ENCODE results near the gene MIEF1.

MIEF1 gene

GRCh38 chr22:39493759-39494158 is 8.3 kb upstream of the MIEF1 start:
- Histone ChIP-seq H3K9me3 (ENCODE audit: control insufficient read depth, low read length) (no peaks in the 10 kb centered on the region), H3K9ac (ENCODE audit: low read length) (peak overlapping the region; percentile 32), H3K27me3 (replicated peaks; ENCODE audit: control insufficient read depth, insufficient read depth, low read length) (no peaks in the 10 kb centered on the region), H3K4me1 (ENCODE audit: control insufficient read depth, insufficient read depth, low read length) (peaks cover 39% of the 10 kb centered on the region), H3K4me3 (ENCODE audit: low read length) (no peak overlapping the region), H3K36me3 (ENCODE audit: control insufficient read depth, insufficient read depth, low read length, severe bottlenecking) (no peaks in the 10 kb centered on the region)
- DNase-seq (ENCODE audit: low read depth): peak; percentile 62

- Histone ChIP-seq H3K9ac (ENCODE audit: low read length) (peak overlapping the region; percentile 32), H3K4me3 (ENCODE audit: low read length) (no peak overlapping the region), H3K36me3 (ENCODE audit: control insufficient read depth, insufficient read depth, low read length, severe bottlenecking) (no peaks in the 10 kb centered on the region), H3K4me1 (ENCODE audit: control insufficient read depth, insufficient read depth, low read length) (peaks cover 41% of the 10 kb centered on the region), H3K27me3 (replicated peaks; ENCODE audit: control insufficient read depth, insufficient read depth, low read length) (no peaks in the 10 kb centered on the region), H3K9me3 (ENCODE audit: control insufficient read depth, low read length) (no peaks in the 10 kb centered on the region)
- no peak for DNase-seq (ENCODE audit: low read depth)
Observed at GRCh38 chr22:39494471-39495120, 7.5 kb upstream of the MIEF1 start.

DNA sequence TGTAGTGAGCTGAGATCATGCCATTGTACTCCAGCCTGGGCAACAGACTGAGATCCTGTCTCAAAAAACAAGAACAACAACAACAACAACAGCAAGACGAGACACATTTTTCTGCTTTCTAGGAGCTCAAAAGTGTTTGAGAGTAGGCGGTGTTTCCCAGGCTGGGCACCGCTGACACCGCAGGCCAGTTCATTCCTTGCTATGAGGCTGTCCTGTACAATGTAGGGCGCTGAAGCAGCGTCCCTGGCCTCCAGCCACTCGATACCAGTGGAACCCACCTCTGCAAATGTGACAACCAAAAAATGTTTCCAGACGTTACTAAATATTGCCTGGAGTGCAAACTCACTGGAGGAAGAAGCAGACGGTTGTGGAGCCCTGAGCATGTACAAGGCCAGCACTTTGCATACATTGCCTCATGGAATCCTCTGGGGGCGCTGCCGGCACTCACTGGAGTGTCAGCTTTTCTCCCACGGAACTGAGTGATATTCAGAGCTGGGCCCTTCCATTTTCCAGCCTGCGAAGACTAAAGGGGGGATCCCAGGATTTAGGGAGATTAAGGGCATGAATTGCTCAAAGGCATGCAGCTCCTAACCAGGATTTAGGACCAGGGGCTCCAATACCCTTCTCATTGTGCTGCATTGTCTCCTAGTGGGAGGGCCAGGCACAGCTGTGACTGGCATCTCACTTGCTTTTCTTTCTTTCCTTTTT is 5.8 kb upstream of the MIEF1 start:
- Histone ChIP-seq H3K9ac (ENCODE audit: low read length) (peak overlapping the region; percentile 61), H3K36me3 (ENCODE audit: control insufficient read depth, insufficient read depth, low read length, severe bottlenecking) (no peaks in the 10 kb centered on the region), H3K4me3 (ENCODE audit: low read length) (no peak overlapping the region), H3K9me3 (ENCODE audit: control insufficient read depth, low read length) (no peaks in the 10 kb centered on the region), H3K4me1 (ENCODE audit: control insufficient read depth, insufficient read depth, low read length) (peaks cover 53% of the 10 kb centered on the region), H3K27me3 (replicated peaks; ENCODE audit: control insufficient read depth, insufficient read depth, low read length) (no peaks in the 10 kb centered on the region)
- DNase-seq (ENCODE audit: low read depth): peak; percentile 67

- Histone ChIP-seq H3K36me3 (ENCODE audit: control insufficient read depth, insufficient read depth, low read length, severe bottlenecking) (no peaks in the 10 kb centered on the region), H3K9ac (ENCODE audit: low read length) (no peak overlapping the region), H3K4me1 (ENCODE audit: control insufficient read depth, insufficient read depth, low read length) (peaks cover 60% of the 10 kb centered on the region), H3K4me3 (ENCODE audit: low read length) (no peak overlapping the region), H3K27me3 (replicated peaks; ENCODE audit: control insufficient read depth, insufficient read depth, low read length) (no peaks in the 10 kb centered on the region), H3K9me3 (ENCODE audit: control insufficient read depth, low read length) (no peaks in the 10 kb centered on the region)
- no peak for DNase-seq (ENCODE audit: low read depth)
Observed at GRCh38 chr22:39497429-39497828, 4.7 kb upstream of the MIEF1 start.

GRCh38 chr22:39498368-39498767 is 3.7 kb upstream of the MIEF1 start:
- no peaks in the 10 kb centered on the region for H3K36me3 ChIP-seq (ENCODE audit: control insufficient read depth, insufficient read depth, low read length, severe bottlenecking)
- H3K27me3 ChIP-seq (replicated peaks; ENCODE audit: control insufficient read depth, insufficient read depth, low read length): no peaks in the 10 kb centered on the region
- no peak overlapping the region for H3K4me3 ChIP-seq (ENCODE audit: low read length)
- peaks cover 63% of the 10 kb centered on the region for H3K4me1 ChIP-seq (ENCODE audit: control insufficient read depth, insufficient read depth, low read length)
- no peaks in the 10 kb centered on the region for H3K9me3 ChIP-seq (ENCODE audit: control insufficient read depth, low read length)
- peak overlapping the region; percentile 58 for H3K9ac ChIP-seq (ENCODE audit: low read length)
- no peak for DNase-seq (ENCODE audit: low read depth)

DNA sequence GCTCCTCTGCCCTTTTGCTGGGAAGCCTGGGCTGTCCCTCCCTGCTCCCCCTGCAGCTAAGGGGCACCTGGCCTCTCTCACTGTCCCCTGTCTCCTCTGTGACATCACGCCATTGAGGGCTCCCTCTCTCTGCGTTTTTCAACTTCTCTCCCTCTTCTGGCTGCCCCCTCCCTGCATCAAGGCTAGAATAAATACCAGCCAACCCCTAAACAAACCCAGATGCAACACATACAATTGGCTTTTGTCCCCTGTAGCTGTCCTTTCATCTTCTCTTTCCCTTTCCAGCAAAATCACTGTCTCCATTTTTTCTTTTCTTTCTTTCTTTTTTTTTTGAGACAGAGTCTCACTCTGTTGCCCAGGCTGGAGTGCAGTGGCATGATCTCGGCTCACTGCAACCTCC is 3.3 kb upstream of the MIEF1 start:
- Histone ChIP-seq H3K9me3 (ENCODE audit: control insufficient read depth, low read length) (no peaks in the 10 kb centered on the region), H3K4me3 (ENCODE audit: low read length) (no peak overlapping the region), H3K27me3 (replicated peaks; ENCODE audit: control insufficient read depth, insufficient read depth, low read length) (no peaks in the 10 kb centered on the region), H3K9ac (ENCODE audit: low read length) (peak overlapping the region; percentile 58), H3K36me3 (ENCODE audit: control insufficient read depth, insufficient read depth, low read length, severe bottlenecking) (peaks cover 2% of the 10 kb centered on the region), H3K4me1 (ENCODE audit: control insufficient read depth, insufficient read depth, low read length) (peaks cover 63% of the 10 kb centered on the region)
- no peak for DNase-seq (ENCODE audit: low read depth)

GRCh38 chr22:39500101-39500500 is 2.0 kb upstream of the MIEF1 start:
- peaks cover 15% of the 10 kb centered on the region for H3K36me3 ChIP-seq (ENCODE audit: control insufficient read depth, insufficient read depth, low read length, severe bottlenecking)
- no peaks in the 10 kb centered on the region for H3K27me3 ChIP-seq (replicated peaks; ENCODE audit: control insufficient read depth, insufficient read depth, low read length)
- H3K9me3 ChIP-seq (ENCODE audit: control insufficient read depth, low read length): no peaks in the 10 kb centered on the region
- H3K4me3 ChIP-seq (ENCODE audit: low read length): no peak overlapping the region
- DNase-seq (ENCODE audit: low read depth): no peak
- H3K9ac ChIP-seq (ENCODE audit: low read length): peak overlapping the region; percentile 23
- H3K4me1 ChIP-seq (ENCODE audit: control insufficient read depth, insufficient read depth, low read length): peaks cover 61% of the 10 kb centered on the region

DNA sequence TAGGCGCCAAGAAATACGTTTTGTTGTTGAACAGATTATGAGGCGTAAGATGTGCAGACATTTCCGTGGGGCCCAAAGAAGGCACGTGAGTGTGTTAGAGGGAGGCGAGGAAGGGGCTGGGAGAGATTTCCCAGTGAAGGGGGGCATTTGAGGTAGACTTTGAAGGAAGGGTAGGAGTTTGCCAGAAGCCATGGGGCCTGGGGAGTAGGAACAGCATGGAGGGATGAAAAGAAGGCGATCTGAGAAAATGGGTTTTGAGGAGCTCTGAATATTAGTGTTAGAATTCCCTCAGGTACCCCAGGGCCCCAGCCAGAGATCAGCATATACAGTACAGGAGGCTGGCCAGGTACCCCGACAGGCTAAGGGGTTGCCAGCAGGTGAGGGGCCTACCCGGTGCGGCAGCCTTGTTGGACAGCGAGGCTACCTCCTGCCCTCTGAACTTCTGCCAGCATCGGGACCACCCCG is 414 bp upstream of the MIEF1 start:
- no peaks in the 10 kb centered on the region for H3K27me3 ChIP-seq (replicated peaks; ENCODE audit: control insufficient read depth, insufficient read depth, low read length)
- H3K4me1 ChIP-seq (ENCODE audit: control insufficient read depth, insufficient read depth, low read length): peaks cover 69% of the 10 kb centered on the region
- H3K9ac ChIP-seq (ENCODE audit: low read length): peak overlapping the region; percentile 92
- DNase-seq (ENCODE audit: low read depth): peak; percentile 6
- peaks cover 30% of the 10 kb centered on the region for H3K36me3 ChIP-seq (ENCODE audit: control insufficient read depth, insufficient read depth, low read length, severe bottlenecking)
- peak overlapping the region; percentile 89 for H3K4me3 ChIP-seq (ENCODE audit: low read length)
- H3K9me3 ChIP-seq (ENCODE audit: control insufficient read depth, low read length): no peaks in the 10 kb centered on the region

- peak; percentile 57 for DNase-seq (ENCODE audit: low read depth)
- H3K9me3 ChIP-seq (ENCODE audit: control insufficient read depth, low read length): no peaks in the 10 kb centered on the region
- H3K4me3 ChIP-seq (ENCODE audit: low read length): peak overlapping the region; percentile 89
- H3K9ac ChIP-seq (ENCODE audit: low read length): peak overlapping the region; percentile 92
- peaks cover 39% of the 10 kb centered on the region for H3K36me3 ChIP-seq (ENCODE audit: control insufficient read depth, insufficient read depth, low read length, severe bottlenecking)
- no peaks in the 10 kb centered on the region for H3K27me3 ChIP-seq (replicated peaks; ENCODE audit: control insufficient read depth, insufficient read depth, low read length)
- H3K4me1 ChIP-seq (ENCODE audit: control insufficient read depth, insufficient read depth, low read length): peaks cover 64% of the 10 kb centered on the region
Observed at GRCh38 chr22:39502789-39503409, 809 bp downstream of the MIEF1 start.

GRCh38 chr22:39503630-39504029 is 1.5 kb downstream of the MIEF1 start:
- no peak for DNase-seq (ENCODE audit: low read depth)
- H3K27me3 ChIP-seq (replicated peaks; ENCODE audit: control insufficient read depth, insufficient read depth, low read length): no peaks in the 10 kb centered on the region
- H3K36me3 ChIP-seq (ENCODE audit: control insufficient read depth, insufficient read depth, low read length, severe bottlenecking): peaks cover 46% of the 10 kb centered on the region
- H3K9me3 ChIP-seq (ENCODE audit: control insufficient read depth, low read length): no peaks in the 10 kb centered on the region
- H3K4me1 ChIP-seq (ENCODE audit: control insufficient read depth, insufficient read depth, low read length): peaks cover 58% of the 10 kb centered on the region
- H3K4me3 ChIP-seq (ENCODE audit: low read length): peak overlapping the region; percentile 89
- H3K9ac ChIP-seq (ENCODE audit: low read length): peak overlapping the region; percentile 92

DNA sequence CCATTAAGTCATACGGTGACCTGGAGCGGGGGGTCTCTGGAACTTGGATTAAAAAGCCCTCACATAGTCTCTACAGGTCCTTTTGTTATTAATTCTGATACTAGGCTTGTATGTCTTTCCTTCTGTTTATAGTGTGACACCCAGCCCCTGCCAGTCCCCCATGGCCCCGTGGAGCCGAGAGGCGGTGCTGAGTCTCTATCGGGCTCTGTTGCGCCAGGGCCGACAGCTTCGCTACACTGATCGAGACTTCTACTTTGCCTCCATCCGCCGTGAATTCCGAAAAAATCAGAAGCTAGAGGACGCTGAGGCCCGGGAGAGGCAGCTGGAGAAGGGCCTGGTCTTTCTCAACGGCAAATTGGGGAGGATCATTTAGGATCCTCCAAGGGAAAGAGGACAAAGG is 2.0 kb downstream of the MIEF1 start:
- Histone ChIP-seq H3K36me3 (ENCODE audit: control insufficient read depth, insufficient read depth, low read length, severe bottlenecking) (peaks cover 49% of the 10 kb centered on the region), H3K9me3 (ENCODE audit: control insufficient read depth, low read length) (no peaks in the 10 kb centered on the region), H3K4me3 (ENCODE audit: low read length) (peak overlapping the region; percentile 89), H3K4me1 (ENCODE audit: control insufficient read depth, insufficient read depth, low read length) (peaks cover 55% of the 10 kb centered on the region), H3K9ac (ENCODE audit: low read length) (peak overlapping the region; percentile 92), H3K27me3 (replicated peaks; ENCODE audit: control insufficient read depth, insufficient read depth, low read length) (no peaks in the 10 kb centered on the region)
- no peak for DNase-seq (ENCODE audit: low read depth)
